HepG2 (cell line): Measurements from ENCODE around the gene ATP6V0E1. TPM values are rescaled to one million over a fixed set of nuclear protein-coding genes. Genes with fewer than 3 reads are reported as not detected.

Experiments
- ARID2 ChIP-seq: sonication (generic); formaldehyde crosslinking; IDR thresholded peaks from 2 replicates; pipeline ENCODE4 v1.8.1; 2022; ENCODE audit warnings: mild to moderate bottlenecking, missing genetic modification reagents, borderline replicate concordance
- DMAP1 ChIP-seq: IDR thresholded peaks from 2 replicates; pipeline ENCODE4 v1.6.1; 2016
- ELF1 ChIP-seq: sonication (generic); formaldehyde crosslinking; IDR thresholded peaks from 2 replicates; pipeline ENCODE4 v1.4.0; 2020; ENCODE audit warnings: missing genetic modification reagents
- NFIC ChIP-seq: IDR thresholded peaks from 2 replicates; pipeline ENCODE4 v1.6.1; 2012; ENCODE audit warnings: mild to moderate bottlenecking, low read length, inconsistent platforms
- RELA ChIP-seq: sonication (generic); formaldehyde crosslinking; IDR thresholded peaks from 2 replicates; pipeline ENCODE4 v1.4.0; 2020; ENCODE audit warnings: missing genetic modification reagents
- SP140L ChIP-seq: sonication (generic); formaldehyde crosslinking; IDR thresholded peaks from 2 replicates; pipeline ENCODE4 v1.4.0; 2020; ENCODE audit warnings: missing genetic modification reagents, borderline replicate concordance
- ZFX ChIP-seq: sonication (generic); formaldehyde crosslinking; IDR thresholded peaks from 2 replicates; pipeline ENCODE4 v1.4.0; 2020; ENCODE audit warnings: mild to moderate bottlenecking, low read depth, missing genetic modification reagents, moderate library complexity
- ZNF383 ChIP-seq: sonication (generic); formaldehyde crosslinking; IDR thresholded peaks from 2 replicates; pipeline ENCODE4 v1.4.0; 2020; ENCODE audit warnings: missing genetic modification reagents, mild to moderate bottlenecking, borderline replicate concordance
- ZNF530 ChIP-seq: sonication (generic); formaldehyde crosslinking; IDR thresholded peaks from 2 replicates; pipeline ENCODE4 v1.5.0; 2020; ENCODE audit warnings: low read depth, mild to moderate bottlenecking, missing genetic modification reagents
- ZNF746 ChIP-seq: sonication (generic); formaldehyde crosslinking; IDR thresholded peaks from 2 replicates; pipeline ENCODE4 v1.8.0; 2022; ENCODE audit warnings: mild to moderate bottlenecking, missing genetic modification reagents
- ZNF879 ChIP-seq: sonication (generic); formaldehyde crosslinking; IDR thresholded peaks from 2 replicates; pipeline ENCODE4 v1.8.1; 2023; ENCODE audit warnings: missing genetic modification reagents
- polyA plus RNA-seq, 8 experiments: library from polyadenylated mRNA; depleted of rRNA in 3 of 8; stranded (reverse) in 7 of 8; unstranded in 1 of 8; fragments of >200 nt; fragmentation: Illumina TruSeq in 4 of 8; extraction: Trizol in 4 of 8; gene quantifications; 2 replicates each; pipeline versions ENCODE4 v1.2.1 to v1.2.3, GENCODE V29; 2011 to 2016; ENCODE audit warnings: low read depth in 4 of 8, missing spikeins in 1 of 8, mixed read lengths in 1 of 8; ENCODE audit not compliant: insufficient read depth in 1 of 8
- total RNA-seq, 5 experiments: library from RNA; depleted of rRNA; stranded (reverse); fragments of >200 nt; fragmentation: Illumina TruSeq; extraction: Trizol; gene quantifications; 2 replicates each; pipeline ENCODE4 v1.2.3, GENCODE V29; 2016; ENCODE audit warnings: low read depth in 1 of 5
- TF ChIP-seq, protein P1 (sequence below): IDR thresholded peaks from 2 replicates; pipeline ENCODE4 v1.6.1; 2012; ENCODE audit warnings: inconsistent platforms
- TF ChIP-seq, protein P2 (sequence below): IDR thresholded peaks from 2 replicates; pipeline ENCODE4 v1.6.1; 2016; ENCODE audit warnings: missing compliant biosample characterization, missing genetic modification reagents, borderline replicate concordance
- TF ChIP-seq, protein P3 (sequence below): IDR thresholded peaks from 2 replicates; pipeline ENCODE4 v1.6.1; 2016
- TF ChIP-seq, protein P4 (sequence below): IDR thresholded peaks from 2 replicates; pipeline ENCODE4 v1.6.1; 2016; ENCODE audit warnings: mild to moderate bottlenecking, missing biosample characterization, missing genetic modification reagents
- TF ChIP-seq, protein P5 (sequence below): sonication (generic); formaldehyde crosslinking; IDR thresholded peaks from 2 replicates; pipeline ENCODE4 v1.8.1; 2023; ENCODE audit warnings: mild to moderate bottlenecking, inconsistent platforms, moderate library complexity, missing genetic modification reagents, borderline replicate concordance
- TF ChIP-seq, protein P6 (sequence below): sonication (generic); formaldehyde crosslinking; IDR thresholded peaks from 2 replicates; pipeline ENCODE4 v1.5.0; 2020; ENCODE audit warnings: missing genetic modification reagents

ATP6V0E1 gene
- total and polyA plus RNA-seq, 2 of the 13 experiments (the other 11 are each of a cell fraction or from before 2014, with no cell fraction given) = 143 to 215 TPM

DNA sequence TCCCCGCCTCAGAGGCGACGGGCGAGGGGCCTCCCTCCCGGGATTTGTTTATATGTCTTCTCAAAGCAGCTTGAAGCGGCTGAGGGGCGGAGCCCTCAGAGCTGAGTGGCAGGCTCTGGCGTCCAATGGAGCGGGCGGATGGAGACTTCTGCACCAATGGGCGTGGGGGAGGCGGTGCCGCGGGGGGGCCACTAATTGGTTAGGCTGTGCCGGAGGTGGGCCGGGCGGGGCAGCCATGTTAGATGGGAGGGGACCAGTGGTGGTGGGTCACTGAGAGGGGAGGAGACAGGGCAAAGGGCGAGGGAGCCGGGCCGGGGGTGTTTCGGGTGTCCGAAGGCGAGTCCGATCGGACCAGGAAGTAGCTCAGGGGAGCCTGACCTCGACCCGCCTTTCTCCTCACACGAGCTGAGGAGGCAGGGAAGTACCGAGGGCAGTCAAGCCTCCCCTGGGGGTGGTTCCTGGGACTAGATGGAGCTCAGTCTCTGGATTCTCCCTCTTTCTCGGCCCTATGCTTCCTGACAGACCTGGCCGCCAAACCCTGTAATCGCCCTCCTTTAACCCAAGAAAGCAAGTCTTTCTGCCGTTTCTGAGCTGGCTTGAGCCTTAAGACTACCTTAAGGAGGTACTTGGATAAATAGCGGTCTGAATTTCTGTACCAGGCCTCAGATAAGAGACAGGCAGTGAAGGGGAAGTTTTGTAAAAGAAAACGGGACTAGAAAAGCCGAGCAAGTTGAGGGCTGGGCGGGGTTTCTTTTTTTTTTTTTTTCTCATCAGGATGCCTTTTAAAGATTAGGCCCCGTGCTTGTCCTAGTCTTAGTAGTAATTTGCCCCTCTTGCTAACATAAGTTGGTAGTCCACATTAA lies 73.7 kb downstream of the ATP6V0E1 start (continued):
- TF ChIP-seq ARID2 (CRISPR knock-in tag) = 0 out of 2 replicates have a peak, but pooled peaks have one; percentile 42
- TF ChIP-seq DMAP1 (CRISPR knock-in tag) = peak; percentile 78; the same call in 1 of the 2 replicates
- TF ChIP-seq ZNF746 (CRISPR knock-in tag) = 0 out of 2 replicates have a peak, but pooled peaks have one; percentile 45
- TF ChIP-seq RELA (CRISPR knock-in tag) = no peak
- TF ChIP-seq, protein P1, sequence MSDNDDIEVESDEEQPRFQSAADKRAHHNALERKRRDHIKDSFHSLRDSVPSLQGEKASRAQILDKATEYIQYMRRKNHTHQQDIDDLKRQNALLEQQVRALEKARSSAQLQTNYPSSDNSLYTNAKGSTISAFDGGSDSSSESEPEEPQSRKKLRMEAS = peak; percentile 53; the same call in 1 of the 2 replicates
- TF ChIP-seq, protein P2, sequence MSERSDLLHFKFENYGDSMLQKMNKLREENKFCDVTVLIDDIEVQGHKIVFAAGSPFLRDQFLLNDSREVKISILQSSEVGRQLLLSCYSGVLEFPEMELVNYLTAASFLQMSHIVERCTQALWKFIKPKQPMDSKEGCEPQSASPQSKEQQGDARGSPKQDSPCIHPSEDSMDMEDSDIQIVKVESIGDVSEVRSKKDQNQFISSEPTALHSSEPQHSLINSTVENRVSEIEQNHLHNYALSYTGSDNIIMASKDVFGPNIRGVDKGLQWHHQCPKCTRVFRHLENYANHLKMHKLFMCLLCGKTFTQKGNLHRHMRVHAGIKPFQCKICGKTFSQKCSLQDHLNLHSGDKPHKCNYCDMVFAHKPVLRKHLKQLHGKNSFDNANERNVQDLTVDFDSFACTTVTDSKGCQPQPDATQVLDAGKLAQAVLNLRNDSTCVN (CRISPR knock-in tag) = no peak; the same call in 1 of the 2 replicates
- no peak for TF ChIP-seq SP140L
- TF ChIP-seq, protein P3, sequence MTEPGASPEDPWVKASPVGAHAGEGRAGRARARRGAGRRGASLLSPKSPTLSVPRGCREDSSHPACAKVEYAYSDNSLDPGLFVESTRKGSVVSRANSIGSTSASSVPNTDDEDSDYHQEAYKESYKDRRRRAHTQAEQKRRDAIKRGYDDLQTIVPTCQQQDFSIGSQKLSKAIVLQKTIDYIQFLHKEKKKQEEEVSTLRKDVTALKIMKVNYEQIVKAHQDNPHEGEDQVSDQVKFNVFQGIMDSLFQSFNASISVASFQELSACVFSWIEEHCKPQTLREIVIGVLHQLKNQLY (CRISPR knock-in tag) = no peak
- TF ChIP-seq ZNF879 (CRISPR knock-in tag) = peak; percentile 41; the same call in 1 of the 2 replicates
- peak; percentile 62; the same call in 1 of the 2 replicates for TF ChIP-seq ZFX
- no peak for TF ChIP-seq ZNF530 (CRISPR knock-in tag)
- TF ChIP-seq ELF1 (CRISPR knock-in tag) = peak; percentile 89
- no peak for TF ChIP-seq NFIC
- TF ChIP-seq ZNF383 = no peak
- TF ChIP-seq, protein P4, sequence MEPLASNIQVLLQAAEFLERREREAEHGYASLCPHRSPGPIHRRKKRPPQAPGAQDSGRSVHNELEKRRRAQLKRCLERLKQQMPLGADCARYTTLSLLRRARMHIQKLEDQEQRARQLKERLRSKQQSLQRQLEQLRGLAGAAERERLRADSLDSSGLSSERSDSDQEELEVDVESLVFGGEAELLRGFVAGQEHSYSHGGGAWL (CRISPR knock-in tag) = peak; percentile 45; the same call in 1 of the 2 replicates
- TF ChIP-seq, protein P5, sequence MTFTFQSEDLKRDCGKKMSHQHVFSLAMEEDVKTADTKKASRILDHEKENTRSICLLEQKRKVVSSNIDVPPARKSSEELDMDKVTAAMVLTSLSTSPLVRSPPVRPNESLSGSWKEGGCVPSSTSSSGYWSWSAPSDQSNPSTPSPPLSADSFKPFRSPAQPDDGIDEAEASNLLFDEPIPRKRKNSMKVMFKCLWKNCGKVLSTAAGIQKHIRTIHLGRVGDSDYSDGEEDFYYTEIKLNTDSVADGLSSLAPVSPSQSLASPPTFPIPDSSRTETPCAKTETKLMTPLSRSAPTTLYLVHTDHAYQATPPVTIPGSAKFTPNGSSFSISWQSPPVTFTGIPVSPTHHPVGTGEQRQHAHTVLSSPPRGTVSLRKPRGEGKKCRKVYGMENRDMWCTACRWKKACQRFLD (CRISPR knock-in tag) = no peak
- TF ChIP-seq, protein P6, sequence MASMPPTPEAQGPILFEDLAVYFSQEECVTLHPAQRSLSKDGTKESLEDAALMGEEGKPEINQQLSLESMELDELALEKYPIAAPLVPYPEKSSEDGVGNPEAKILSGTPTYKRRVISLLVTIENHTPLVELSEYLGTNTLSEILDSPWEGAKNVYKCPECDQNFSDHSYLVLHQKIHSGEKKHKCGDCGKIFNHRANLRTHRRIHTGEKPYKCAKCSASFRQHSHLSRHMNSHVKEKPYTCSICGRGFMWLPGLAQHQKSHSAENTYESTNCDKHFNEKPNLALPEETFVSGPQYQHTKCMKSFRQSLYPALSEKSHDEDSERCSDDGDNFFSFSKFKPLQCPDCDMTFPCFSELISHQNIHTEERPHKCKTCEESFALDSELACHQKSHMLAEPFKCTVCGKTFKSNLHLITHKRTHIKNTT = no peak
- TF ChIP-seq, all 625 proteins: peak for 183
